ENCODE measurements around the gene ZNF485.

DNA sequence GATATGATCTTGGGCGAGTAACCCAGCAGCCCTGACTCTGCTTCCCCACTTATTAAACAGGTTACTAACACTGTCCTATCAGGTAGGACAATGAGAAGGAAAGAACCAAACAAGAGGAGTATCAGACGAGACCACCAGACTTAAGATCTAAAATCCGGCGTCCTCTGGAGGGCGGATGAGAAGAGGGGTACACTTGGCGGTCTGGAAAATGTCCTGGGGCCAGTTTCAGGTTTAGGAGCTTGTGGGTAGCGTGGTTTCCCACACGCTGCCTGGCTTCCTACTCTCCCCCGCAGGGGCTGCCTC is 41.8 kb downstream of the ZNF485 start:
- TF ChIP-seq, protein P1, sequence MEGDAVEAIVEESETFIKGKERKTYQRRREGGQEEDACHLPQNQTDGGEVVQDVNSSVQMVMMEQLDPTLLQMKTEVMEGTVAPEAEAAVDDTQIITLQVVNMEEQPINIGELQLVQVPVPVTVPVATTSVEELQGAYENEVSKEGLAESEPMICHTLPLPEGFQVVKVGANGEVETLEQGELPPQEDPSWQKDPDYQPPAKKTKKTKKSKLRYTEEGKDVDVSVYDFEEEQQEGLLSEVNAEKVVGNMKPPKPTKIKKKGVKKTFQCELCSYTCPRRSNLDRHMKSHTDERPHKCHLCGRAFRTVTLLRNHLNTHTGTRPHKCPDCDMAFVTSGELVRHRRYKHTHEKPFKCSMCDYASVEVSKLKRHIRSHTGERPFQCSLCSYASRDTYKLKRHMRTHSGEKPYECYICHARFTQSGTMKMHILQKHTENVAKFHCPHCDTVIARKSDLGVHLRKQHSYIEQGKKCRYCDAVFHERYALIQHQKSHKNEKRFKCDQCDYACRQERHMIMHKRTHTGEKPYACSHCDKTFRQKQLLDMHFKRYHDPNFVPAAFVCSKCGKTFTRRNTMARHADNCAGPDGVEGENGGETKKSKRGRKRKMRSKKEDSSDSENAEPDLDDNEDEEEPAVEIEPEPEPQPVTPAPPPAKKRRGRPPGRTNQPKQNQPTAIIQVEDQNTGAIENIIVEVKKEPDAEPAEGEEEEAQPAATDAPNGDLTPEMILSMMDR (IDR thresholded peaks at IDR 0.05), result no peak
- TF ChIP-seq POLR2A (IDR thresholded peaks at IDR 0.05), result no peak
- no peak for TF ChIP-seq POLR2AphosphoS5 (IDR thresholded peaks at IDR 0.05)

Data from prostate gland (tissue), 2 donors.